ENCODE data around the gene SLAMF1. TPM values are rescaled to one million over a fixed set of nuclear protein-coding genes. Genes with fewer than 3 reads are reported as not detected.

Gene SLAMF1
- total and polyA plus RNA-seq, 2 of the 13 experiments (the other 11 are each of a cell fraction or from before 2014, with no cell fraction given), result not detected

DNA sequence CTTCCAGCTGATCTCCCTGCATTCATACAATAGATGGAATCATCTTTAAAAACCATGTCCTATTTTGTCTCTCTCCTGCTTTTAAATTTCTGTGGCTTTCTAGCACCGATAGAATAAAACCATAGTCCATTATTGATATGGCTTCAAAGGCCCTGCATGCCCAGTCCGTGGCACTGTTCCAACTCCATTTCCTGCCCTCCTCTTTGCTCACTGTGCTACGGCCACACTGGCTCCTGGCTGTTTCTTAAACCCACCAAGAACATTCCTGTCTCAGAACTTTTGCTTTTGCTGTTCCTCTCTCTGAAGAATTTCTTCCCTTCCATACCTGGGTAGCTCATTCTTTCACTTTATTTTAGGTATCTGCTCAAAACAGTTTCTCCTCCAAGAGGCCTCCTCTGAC is 7.2 kb downstream of the SLAMF1 start (continued):
- no peak for TF ChIP-seq ZFP36L2 (CRISPR knock-in tag; IDR thresholded peaks at IDR 0.05)
- no peak for TF ChIP-seq MYC (CRISPR knock-in tag; IDR thresholded peaks at IDR 0.05; ENCODE audit: borderline replicate concordance)

DNA sequence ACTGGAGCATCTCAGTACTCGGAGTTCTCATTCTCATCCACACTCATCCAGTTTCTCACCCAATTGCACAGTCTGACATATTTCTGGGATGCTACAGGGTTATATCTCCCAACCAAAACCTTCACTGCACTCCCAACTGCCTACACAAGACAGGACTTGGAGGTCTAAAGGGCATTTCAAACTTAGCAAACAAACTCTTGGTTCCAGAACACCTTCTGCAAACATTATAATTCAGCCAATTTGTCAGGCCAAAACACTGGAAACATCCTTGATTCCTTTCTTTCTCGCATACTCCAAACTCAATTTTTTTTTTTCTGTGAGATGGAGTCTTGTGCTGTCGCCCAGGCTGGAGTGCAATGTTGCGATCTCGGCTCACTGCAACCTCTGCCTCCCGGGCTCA is 7.9 kb downstream of the SLAMF1 start:
- Histone ChIP-seq H3K9ac (ENCODE audit: insufficient read depth, low read depth, low read length) (no peak overlapping the region), H3K36me3 (replicated peaks in 1 of 2; ENCODE audit: control insufficient read depth in 1 of 2, insufficient read depth in 2 of 2, low read length in 2 of 2) (no peaks in the 10 kb centered on the region), H3K27ac (ENCODE audit: extremely low read length, insufficient read depth, low read length) (no peak overlapping the region), H3K4me3 (replicated peaks in 1 of 3; ENCODE audit: insufficient read depth in 1 of 3, low read depth in 2 of 3, low read length in 3 of 3) (no peak overlapping the region), H3K27me3 (ENCODE audit: control insufficient read depth in 1 of 2, insufficient read depth in 2 of 2, low read length in 2 of 2) (no peaks in the 10 kb centered on the region), H2AFZ (ENCODE audit: low read length) (no peak overlapping the region), H3K9me3 (ENCODE audit: low read length) (no peaks in the 10 kb centered on the region), H3K4me1 (ENCODE audit: insufficient read depth, low read length) (peaks cover 28% of the 10 kb centered on the region), H3K79me2 (ENCODE audit: insufficient read depth, low read length) (no peaks in the 10 kb centered on the region), H4K20me1 (ENCODE audit: insufficient read depth, low read length) (no peaks in the 10 kb centered on the region), H3K4me2 (ENCODE audit: low read depth, low read length) (peak overlapping the region; percentile 13; the same call in 1 of the 2 replicates)
- no TSS peak for BruUV-seq (replicated peaks)
- CTCF ChIA-PET (ENCODE audit: low intra/inter-chr PET ratio, low total read pairs), result no interaction called here
- intact Hi-C loops (cut with micrococcal nuclease; ENCODE audit: unreplicated experiment) (no loop called here), in situ Hi-C loops (cut with HindIII; ENCODE audit: extremely low pct_ligation_motif_present, low pct_unique_long_range_greater_than_20kb) (no loop called here)
- no peak for TF ChIP-seq HNF4G (IDR thresholded peaks at IDR 0.05; ENCODE audit: borderline replicate concordance, low read depth, low read length)
- TF ChIP-seq HNF4G (CRISPR knock-in tag; IDR thresholded peaks at IDR 0.05; ENCODE audit: borderline replicate concordance, low read depth), result no peak
- no peak for TF ChIP-seq ZNF713 (CRISPR knock-in tag; IDR thresholded peaks at IDR 0.05)
- TF ChIP-seq HIVEP1 (CRISPR knock-in tag; IDR thresholded peaks at IDR 0.05), result no peak
- no peak for TF ChIP-seq MEIS1 (CRISPR knock-in tag; IDR thresholded peaks at IDR 0.05; ENCODE audit: borderline replicate concordance)
- no peak for TF ChIP-seq ZNF530 (CRISPR knock-in tag; IDR thresholded peaks at IDR 0.05; ENCODE audit: low read depth)
- TF ChIP-seq SMAD9 (CRISPR knock-in tag; IDR thresholded peaks at IDR 0.05), result no peak
- TF ChIP-seq, protein P1, sequence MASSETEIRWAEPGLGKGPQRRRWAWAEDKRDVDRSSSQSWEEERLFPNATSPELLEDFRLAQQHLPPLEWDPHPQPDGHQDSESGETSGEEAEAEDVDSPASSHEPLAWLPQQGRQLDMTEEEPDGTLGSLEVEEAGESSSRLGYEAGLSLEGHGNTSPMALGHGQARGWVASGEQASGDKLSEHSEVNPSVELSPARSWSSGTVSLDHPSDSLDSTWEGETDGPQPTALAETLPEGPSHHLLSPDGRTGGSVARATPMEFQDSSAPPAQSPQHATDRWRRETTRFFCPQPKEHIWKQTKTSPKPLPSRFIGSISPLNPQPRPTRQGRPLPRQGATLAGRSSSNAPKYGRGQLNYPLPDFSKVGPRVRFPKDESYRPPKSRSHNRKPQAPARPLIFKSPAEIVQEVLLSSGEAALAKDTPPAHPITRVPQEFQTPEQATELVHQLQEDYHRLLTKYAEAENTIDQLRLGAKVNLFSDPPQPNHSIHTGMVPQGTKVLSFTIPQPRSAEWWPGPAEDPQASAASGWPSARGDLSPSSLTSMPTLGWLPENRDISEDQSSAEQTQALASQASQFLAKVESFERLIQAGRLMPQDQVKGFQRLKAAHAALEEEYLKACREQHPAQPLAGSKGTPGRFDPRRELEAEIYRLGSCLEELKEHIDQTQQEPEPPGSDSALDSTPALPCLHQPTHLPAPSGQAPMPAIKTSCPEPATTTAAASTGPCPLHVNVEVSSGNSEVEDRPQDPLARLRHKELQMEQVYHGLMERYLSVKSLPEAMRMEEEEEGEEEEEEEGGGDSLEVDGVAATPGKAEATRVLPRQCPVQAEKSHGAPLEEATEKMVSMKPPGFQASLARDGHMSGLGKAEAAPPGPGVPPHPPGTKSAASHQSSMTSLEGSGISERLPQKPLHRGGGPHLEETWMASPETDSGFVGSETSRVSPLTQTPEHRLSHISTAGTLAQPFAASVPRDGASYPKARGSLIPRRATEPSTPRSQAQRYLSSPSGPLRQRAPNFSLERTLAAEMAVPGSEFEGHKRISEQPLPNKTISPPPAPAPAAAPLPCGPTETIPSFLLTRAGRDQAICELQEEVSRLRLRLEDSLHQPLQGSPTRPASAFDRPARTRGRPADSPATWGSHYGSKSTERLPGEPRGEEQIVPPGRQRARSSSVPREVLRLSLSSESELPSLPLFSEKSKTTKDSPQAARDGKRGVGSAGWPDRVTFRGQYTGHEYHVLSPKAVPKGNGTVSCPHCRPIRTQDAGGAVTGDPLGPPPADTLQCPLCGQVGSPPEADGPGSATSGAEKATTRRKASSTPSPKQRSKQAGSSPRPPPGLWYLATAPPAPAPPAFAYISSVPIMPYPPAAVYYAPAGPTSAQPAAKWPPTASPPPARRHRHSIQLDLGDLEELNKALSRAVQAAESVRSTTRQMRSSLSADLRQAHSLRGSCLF (CRISPR knock-in tag; IDR thresholded peaks at IDR 0.05; ENCODE audit: borderline replicate concordance), result no peak
- TF ChIP-seq ELF3 (CRISPR knock-in tag; IDR thresholded peaks at IDR 0.05), result no peak
- peak; percentile 73 for ATAC-seq
- POLR2A ChIA-PET, result no interaction called here
- DNase-seq (ENCODE audit: low spot score), result peak; percentile 14
- peak; percentile 15 for FAIRE-seq
- WGBS (ENCODE audit: low lambda C conversion rate), result 46% methylated on average over 6 of the region's 6 CpGs
